AG10803 (cell line): ENCODE results near the gene ZNF660.

ENCODE experiments used
- DNase-seq: peaks from one replicate; pipeline ENCODE4 v3.0.0; 2010; ENCODE audit warnings: low read depth
- H3K4me3 ChIP-seq: 2 replicates; pipeline ENCODE4 v1.5.1; 2011; ENCODE audit warnings: mild to moderate bottlenecking, low read length, control low read depth
- CTCF ChIP-seq: conservative IDR thresholded peaks from 2 replicates; pipeline ENCODE4 v1.5.1; 2011; ENCODE audit warnings: mild to moderate bottlenecking, low read length, control low read depth, inconsistent platforms

Gene ZNF660

GRCh38 chr3:44601749-44602148 is 17.0 kb downstream of the ZNF660 start:
- no peak for DNase-seq
- TF ChIP-seq CTCF, result no peak
- no peak overlapping the region for H3K4me3 ChIP-seq

- no peak for DNase-seq
- no peak overlapping the region for H3K4me3 ChIP-seq
- TF ChIP-seq CTCF, result no peak
Measured at GRCh38 chr3:44612678-44613077, 27.9 kb downstream of the ZNF660 start.

- peak; percentile 92 for DNase-seq
- peak within 1 kb of the TSS; percentile 85 for H3K4me3 ChIP-seq
- no peak for TF ChIP-seq CTCF
Measured at GRCh38 chr3:44624749-44625480, 40.2 kb downstream of the ZNF660 start, which contains the start of gene ZNF197. Gene ZNF197 (plus strand): TSS chr3:44625036. CDS start chr3:44629155, 4,119 bp downstream.

GRCh38 chr3:44628716-44629115 is 44.0 kb downstream of the ZNF660 start:
- no peak overlapping the region for H3K4me3 ChIP-seq
- TF ChIP-seq CTCF, result no peak
- no peak for DNase-seq

GRCh38 chr3:44632193-44632592 is 47.4 kb downstream of the ZNF660 start:
- TF ChIP-seq CTCF, result no peak
- no peak for DNase-seq
- no peak overlapping the region for H3K4me3 ChIP-seq

- H3K4me3 ChIP-seq, result no peak overlapping the region
- DNase-seq, result no peak
- TF ChIP-seq CTCF, result no peak
Measured at GRCh38 chr3:44642337-44642736, 57.6 kb downstream of the ZNF660 start.

GRCh38 chr3:44643024-44643423 is 58.3 kb downstream of the ZNF660 start:
- TF ChIP-seq CTCF, result no peak
- no peak for DNase-seq
- H3K4me3 ChIP-seq, result no peak overlapping the region
